ENCODE results near the gene CLRN1.
A peak's percentile ranks its signal among the peaks of the same experiment; 100 is the strongest.

Gene CLRN1

DNA sequence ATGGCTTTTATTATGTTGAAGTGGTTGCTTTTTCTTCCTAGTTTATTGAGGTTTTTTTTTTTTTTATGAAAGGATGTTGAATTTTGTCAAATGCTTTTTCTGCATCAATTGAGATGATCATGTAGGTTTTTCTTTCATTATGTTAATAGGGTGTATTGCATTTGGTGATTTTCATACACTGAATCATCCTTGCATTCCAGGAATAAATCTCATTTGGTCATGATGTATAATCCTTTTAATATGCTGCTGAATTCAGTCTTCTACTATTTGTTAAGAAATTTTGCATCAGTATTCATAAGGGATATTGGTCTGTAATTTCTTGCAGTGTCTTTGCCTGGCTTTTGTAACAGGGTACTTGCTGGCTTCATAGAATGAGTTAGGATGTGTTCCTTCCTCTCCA, 11.5 kb upstream of the CLRN1 start:
- DNase-seq (ENCODE audit: low read depth): no peak

DNA sequence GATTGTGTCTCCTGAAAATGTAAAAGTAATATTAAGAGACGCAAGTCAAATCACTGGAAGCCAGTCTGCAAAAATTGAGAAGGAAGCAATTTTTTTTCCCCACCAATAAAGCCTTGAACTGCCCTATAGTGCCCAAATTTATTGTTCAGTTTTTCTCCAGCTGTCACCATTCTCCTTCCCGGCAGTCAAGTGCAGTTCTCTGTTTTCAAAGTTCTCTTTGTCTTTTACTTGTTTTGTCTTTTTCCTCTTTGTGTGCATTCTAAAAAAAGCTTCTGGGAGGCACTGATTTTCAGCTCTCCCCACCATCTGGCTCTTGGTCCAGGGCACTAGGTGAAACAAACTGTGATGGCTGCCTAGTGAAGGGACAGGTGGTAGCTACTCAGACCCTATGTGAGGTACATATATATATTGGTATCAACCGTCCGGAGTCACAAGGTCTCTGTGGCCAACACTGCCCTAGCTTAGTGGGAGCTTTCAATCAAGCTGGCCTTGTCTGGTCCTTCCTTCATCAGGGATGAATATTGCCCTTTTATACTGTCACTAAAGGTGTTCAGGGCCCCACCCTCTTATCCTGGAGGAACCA, 6.1 kb upstream of the CLRN1 start:
- DNase-seq (ENCODE audit: low read depth): no peak
- H3K4me3 ChIP-seq (ENCODE audit: low read depth, low read length): no peak overlapping the region

More for the DNA sequence above, 11.5 kb upstream of the CLRN1 start:
- no peak overlapping the region for H3K4me3 ChIP-seq (ENCODE audit: low read depth, low read length)

DNA sequence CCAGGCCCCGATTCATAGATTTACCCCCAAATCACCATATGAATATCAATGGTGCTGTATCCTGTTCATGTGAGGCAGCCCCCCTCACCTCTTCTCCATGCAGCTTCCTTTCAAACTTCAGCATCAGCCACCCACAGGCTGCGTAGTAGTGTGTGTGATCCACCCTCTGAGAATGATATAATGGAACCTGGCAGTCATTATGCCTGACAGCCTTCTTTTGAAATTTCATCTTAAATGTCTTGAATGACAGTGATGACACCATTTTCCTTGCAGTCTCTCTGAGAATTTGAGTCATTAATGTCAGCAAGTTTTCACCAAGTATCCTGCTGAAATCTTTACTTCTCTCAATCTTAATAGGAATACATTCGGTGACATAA, 3.5 kb upstream of the CLRN1 start:
- DNase-seq (ENCODE audit: low read depth): no peak
- no peak overlapping the region for H3K4me3 ChIP-seq (ENCODE audit: low read depth, low read length)

DNA sequence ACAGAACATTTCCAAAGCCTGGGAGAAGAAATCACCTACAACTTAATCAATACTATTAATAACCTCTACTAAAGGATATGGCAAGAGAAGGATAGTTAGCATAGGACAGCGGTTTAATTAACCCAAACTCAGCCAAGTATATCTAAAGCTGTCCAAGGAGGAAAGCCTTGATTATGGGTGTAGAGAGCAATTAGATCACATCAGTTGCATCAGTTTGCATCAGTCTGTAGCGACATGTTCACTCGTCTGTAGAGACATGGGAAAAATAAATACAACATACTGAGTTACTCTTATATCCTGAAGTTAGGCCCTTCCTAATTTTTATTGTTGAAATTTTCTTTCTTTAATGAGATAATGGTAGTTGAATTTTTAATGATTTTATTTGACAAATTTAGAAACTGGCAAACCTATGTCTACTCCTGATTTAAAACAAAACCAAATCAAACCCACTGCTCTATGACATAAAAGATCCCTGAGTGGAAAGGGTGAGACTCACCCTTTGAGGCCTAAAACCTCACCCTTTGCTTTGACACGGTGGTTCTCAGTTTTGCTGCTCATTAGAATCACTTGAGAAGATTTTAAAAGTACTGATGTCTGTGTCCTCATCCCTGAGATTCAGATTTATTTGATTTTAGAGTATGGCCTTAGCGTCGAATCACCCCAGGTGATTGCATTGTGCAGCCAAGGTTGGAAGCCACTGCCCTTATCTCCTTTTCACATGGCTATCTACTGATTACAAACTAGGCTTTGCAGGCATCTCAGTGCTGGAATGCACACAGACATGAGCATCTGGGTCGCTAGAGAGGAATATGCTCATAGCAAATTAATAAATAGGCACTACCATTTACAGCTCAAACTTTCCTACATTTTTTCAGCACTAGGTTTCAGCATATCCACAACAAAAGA, 2.8 kb upstream of the CLRN1 start:
- DNase-seq (ENCODE audit: low read depth): no peak
- no peak overlapping the region for H3K4me3 ChIP-seq (ENCODE audit: low read depth, low read length)

DNA sequence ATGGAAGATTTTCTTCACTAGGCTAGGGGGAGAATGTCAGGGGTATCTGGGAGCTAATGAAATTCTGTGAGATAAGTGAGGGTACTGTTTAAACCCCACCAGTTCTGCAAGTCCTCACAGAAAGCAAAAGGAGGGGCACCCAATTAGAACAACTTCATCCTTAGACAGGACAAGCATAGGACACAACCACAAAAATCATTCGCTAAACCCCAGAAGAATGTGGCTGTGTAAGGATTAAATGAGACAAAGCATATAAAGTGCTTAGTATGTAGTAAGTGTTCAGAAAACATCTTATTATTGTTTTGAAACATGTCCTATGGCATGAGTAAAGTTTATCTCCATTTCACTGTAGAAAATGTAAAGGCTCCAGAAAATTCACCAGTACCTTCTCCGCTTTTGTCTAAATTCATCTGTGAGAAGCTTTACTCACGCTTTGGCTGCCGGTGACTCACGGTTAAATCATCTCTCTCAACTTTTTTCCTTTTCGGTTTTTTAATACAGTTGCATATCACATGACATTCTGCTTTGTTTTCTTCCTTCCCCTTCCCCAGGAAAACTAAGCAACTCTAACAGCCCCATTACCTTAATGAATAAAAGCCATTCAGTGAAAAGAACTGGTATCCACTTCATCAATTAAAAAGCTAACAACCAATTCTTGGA, 1.7 kb downstream of the CLRN1 start:
- peak; percentile 20 for DNase-seq (ENCODE audit: low read depth)
- H3K4me3 ChIP-seq (ENCODE audit: low read depth, low read length): no peak overlapping the region

DNA sequence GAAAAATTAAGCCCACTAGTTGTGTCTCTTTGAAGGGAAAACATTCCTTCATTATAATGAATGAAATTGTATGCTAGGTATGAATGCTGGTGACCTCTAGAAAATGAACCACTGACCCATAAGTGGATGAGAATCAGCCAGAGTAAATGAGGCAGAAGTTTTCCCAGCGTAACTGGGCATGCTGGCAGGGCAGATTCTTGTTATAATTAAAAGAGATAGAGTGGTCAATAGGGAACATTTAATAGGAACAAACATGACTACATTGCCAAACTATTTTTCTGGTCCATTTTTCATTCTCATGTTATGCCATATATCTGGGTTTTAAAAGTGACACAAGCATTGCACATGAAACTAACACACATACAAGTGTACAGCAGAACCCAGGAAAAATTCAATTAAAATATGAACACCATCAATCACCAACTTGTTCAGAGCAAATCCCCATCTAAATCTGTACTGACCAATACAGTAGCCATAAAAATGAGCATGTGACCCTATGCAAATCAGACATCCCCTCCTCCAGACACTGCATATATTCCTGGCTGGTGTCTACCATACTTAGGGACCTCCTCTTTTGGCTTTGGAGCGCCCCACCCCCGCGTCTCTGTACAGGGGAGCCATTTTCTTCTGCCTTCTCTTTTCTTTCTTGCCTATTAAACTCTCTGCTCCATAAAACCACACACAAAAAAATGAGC, 4.0 kb downstream of the CLRN1 start:
- no peak for DNase-seq (ENCODE audit: low read depth)
- H3K4me3 ChIP-seq (ENCODE audit: low read depth, low read length): no peak overlapping the region

DNA sequence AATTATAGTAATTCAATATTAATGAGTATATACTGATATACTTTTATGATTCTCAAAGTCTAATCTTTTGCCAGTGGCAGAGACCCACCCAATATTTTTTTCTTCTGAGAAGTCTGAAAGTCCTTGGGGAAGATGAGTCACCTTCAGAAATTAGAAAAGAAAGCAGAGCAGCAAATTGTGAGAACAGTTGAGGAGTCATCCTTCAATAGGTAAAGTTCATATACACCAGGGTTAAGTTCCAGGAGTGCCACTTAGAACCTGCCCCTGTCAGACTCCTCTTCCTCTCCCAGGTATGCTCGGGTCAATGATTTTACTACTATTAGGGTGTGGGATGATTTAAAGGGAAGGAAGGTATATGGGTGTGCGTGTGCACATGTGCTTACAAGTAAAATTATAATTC, 7.1 kb downstream of the CLRN1 start:
- no peak overlapping the region for H3K4me3 ChIP-seq (ENCODE audit: low read depth, low read length)
- DNase-seq (ENCODE audit: low read depth): no peak

DNA sequence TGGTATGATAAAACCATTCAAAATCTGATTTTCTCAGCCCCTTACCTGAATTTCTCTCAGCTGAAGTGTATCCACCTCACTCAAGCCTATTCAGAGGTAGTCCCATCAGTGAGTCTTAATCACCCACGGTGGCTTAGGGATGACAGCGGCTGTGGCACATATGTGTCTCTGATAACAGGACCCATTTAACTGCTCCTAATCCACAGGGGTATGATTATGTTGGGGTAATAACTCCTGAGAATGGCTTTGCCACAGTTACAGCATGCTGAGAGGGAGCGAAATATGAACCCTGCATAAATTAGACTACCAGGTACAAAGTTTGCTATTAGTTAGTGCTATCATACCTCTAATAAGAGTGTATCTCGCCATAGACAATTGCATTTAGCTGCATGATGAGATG, 10.6 kb downstream of the CLRN1 start:
- no peak overlapping the region for H3K4me3 ChIP-seq (ENCODE audit: low read depth, low read length)
- no peak for DNase-seq (ENCODE audit: low read depth)

DNA sequence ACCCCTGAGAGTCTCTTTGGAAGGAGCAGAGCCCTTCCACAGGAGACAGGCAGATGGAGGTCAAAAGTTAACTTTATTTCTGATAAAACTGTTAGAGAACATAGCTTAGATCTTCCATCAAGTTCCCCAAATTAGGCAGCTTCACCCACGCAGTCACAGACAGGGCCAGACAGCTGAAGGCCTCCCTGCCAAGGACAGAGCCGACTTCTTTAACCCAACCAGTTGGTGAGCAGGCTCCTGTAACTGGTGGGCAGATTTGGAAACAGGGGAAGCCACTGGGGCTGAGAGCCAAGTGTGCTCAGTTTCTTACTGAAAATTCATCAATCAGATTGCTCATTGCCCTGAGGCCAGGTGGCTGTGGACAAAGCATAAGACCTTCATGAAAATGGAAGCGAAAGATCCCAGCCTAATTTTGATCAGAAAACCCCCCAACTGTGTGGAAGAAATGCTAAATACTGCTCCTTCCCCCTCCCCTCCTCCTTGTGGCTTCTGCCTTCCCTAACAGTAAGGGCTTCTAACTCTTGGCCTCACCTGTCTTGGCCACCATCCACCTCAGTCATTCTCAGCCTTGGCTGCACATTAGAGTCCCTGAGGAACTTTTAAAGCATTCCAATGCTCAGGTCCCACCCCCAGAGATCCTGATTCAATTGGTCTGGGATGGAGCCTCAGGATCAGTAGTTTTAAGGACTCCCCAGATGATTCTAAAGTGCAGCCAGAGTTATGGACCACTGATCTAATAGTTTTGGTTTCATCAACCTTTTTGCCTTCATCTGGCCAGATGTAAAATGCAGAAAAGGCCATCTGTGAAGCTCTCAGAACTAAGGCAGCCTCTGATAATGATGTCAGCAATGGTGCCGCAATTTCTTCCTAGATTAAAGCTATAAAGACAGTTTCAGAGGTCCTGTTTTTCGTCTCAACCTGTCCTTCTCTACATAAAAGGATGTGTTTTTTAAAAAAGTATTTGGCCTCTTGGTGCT, 11.5 kb downstream of the CLRN1 start:
- no peak overlapping the region for H3K4me3 ChIP-seq (ENCODE audit: low read depth, low read length)
- DNase-seq (ENCODE audit: low read depth): no peak

DNA sequence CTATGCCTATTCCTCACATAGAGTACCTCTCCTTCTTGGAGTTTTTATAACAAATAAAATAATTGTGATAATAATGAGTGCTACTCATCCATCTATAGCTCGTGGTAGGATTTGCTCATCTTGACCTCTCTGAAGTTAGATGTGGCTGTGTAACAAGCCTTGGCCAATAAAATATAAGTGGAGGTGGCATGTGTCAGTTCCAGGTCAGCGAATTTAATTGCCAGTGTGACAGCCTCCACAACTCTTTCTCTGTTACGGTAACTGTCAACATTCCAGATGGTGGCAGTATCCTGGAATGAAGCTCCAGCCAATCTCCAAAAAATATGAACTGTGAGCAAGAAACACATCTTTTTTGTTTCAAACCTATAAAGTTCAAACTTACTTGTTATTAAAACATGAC, 13.8 kb downstream of the CLRN1 start:
- no peak for DNase-seq (ENCODE audit: low read depth)

DNA sequence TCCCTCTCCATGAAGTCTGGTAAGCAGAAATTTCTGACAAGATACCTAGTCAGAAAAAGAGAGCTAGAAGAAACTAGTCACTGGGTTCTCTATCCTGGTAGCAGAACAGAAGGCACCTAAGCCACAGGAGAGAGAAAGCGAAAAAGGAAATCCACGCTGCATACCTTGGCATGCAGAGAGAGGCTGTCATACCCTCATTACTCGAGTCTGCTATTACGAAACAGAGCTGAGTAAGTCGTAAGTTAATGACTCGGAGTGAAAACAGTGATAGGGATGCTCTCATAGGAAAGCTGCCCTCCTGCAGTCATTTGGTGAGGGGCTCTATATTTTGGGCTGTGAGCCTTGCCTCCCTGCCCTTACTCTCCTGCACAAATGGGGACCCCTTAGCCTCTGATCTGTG, 16.2 kb downstream of the CLRN1 start:
- no peak overlapping the region for H3K4me3 ChIP-seq (ENCODE audit: low read depth, low read length)
- DNase-seq (ENCODE audit: low read depth): peak; percentile 26

More for the DNA sequence above, 13.8 kb downstream of the CLRN1 start:
- no peak overlapping the region for H3K4me3 ChIP-seq (ENCODE audit: low read depth, low read length)

DNA sequence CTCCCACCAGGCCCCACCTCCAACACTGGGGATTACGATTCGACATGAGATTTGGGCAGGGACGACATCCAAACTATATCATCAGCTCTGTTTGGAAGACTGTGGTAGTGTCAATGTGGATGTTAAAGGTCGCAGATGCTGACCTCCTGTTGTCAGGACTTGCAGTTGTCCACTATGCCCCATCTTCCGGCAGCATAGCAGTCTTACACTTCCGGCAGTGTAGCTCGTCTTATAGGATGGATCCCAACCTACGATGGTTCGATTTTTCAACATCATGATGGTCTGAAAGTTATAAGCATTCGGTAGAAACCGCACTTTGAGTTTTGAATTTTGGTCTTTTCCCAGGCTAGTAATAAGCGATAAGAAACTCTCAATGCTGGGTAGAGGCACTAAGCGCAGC, 20.6 kb downstream of the CLRN1 start:
- no peak overlapping the region for H3K4me3 ChIP-seq (ENCODE audit: low read depth, low read length)
- no peak for DNase-seq (ENCODE audit: low read depth)

DNA sequence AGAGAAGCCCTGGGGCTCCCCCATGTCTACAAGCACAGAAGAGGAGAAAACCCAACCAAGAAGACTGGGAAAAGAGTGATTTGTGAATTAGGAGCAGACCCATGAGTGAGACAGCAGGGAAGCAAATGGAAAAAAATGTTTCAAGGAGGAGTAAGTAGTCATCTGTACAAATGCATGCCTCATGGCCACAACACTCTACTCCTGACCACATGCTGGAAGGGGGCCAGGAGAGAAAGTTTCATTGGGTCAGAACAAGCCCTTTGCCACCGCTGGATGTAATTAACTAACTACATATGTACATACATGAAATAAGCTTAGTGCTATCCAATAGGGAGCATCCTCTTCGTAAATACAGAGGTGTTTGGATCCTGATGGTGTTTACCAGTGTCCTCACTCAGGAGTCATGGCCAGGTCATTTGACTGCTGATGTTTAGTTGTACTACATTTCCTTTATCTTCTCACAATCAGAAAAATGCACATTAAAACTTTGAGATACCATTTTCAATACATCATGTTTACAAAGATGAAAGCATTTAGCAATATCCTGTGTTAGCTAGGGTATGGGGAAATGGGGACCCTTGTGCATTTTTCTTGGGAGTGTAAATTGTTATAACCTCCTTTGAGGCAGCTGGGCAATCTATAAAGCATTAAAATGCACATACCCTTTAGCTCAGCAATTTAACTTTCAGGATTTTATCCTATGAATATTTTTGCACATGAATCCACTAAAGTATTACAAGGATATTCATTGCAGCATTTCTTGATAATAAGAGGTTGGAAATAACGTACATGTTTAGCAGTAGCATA, 27.1 kb downstream of the CLRN1 start:
- H3K4me3 ChIP-seq (ENCODE audit: low read depth, low read length): no peak overlapping the region
- DNase-seq (ENCODE audit: low read depth): peak; percentile 53

DNA sequence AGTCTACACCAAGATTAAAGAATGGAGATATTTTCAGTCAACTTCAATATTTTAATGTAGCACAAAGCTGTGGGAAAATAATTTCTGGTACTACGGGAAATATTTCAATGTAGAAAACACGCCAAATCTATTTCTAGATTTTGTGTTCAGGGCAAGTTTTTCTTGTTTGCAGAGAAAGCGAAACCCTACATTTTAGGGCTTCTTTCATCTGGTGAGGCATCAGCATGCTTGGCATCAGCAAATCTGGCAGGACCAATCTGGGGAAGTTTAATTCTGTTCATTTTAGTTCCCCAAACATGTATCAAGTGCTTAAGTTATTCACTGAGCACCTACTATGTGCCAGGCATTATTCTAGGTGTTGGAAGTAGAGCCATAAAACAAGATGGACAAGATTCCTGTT, 30.3 kb downstream of the CLRN1 start:
- H3K4me3 ChIP-seq (ENCODE audit: low read depth, low read length): no peak overlapping the region
- no peak for DNase-seq (ENCODE audit: low read depth)

DNA sequence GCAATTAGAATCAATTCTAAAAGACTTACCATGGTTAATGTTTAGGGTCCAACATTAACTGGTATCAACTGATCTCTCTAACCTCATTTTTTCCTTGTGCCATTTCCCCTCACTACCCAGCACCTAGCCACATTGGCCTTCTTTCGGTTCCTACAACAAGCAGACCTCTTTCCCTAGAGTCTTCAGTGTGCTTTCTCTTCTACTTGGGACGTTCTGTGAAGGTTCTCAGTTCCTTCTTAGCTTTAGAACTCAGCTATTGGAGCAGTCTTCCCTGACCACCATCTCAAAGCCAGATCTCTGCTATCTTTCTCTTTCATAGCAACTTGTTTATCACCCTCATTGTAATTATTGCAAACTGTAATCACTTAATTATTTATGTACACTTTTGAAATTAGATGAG, 35.8 kb downstream of the CLRN1 start:
- H3K4me3 ChIP-seq (ENCODE audit: low read depth, low read length): no peak overlapping the region
- no peak for DNase-seq (ENCODE audit: low read depth)

DNA sequence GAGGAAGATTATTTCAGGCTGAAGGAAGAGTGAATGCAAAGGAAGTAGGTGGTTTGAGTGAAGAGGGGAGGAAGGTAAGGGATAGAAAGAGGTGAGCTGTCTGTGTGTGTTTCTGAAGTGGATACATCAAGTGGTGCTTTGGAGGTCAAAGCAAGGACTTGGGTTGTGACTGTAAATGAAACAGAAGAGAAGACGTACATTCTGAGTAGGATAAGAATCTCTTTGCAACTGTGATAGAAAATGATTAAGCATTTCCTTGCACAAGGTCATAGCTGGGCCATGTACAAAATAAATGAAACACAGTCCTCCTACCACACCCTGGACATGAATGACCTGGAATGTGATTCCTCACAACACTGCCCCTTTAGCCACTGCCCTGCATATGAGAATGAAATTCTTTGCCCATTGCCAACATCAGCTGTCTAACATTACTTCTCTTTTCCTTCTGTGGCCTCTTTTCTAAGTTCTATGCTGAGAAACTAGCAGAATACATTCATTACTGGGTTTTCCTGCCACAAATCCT, 39.0 kb downstream of the CLRN1 start:
- H3K4me3 ChIP-seq (ENCODE audit: low read depth, low read length): no peak overlapping the region
- DNase-seq (ENCODE audit: low read depth): no peak

DNA sequence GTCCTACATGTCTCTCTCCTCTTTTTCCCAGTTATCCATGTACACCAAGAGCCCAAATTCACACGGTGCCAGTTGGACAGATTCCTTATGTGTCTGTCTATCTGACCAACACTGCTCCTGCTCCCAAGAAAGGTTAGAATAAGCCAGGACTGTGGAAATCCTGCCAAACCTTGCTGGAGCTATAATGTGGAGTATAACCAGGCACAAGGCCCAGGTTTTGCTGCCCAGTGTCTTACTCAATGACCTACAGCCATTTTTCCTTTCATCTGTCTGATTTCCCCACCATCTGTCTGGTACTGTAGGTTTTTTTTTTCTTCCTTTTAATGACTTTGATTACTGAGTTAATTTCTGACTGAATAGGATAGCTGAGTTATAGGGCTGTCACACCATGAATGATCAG, 40.8 kb downstream of the CLRN1 start:
- DNase-seq (ENCODE audit: low read depth): no peak
- H3K4me3 ChIP-seq (ENCODE audit: low read depth, low read length): no peak overlapping the region

DNA sequence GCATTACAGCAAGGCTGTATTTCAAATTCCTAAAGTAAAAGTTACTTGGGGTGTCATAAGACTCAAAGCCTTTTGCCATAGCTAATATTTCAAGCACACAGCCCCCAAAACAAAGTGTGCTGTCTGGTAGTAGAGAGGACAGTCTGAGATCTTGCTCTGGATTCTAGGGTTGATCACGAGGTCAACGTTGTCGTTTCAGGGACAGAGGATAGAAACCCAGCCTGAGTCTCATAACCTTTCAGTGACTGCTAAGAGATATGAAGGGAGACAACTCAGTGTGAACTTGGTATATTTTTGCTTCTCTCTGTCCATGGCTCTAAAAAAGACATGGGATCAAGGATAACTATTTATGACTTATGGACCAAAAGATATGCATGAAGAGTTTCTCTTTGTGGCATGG, 41.7 kb downstream of the CLRN1 start:
- DNase-seq (ENCODE audit: low read depth): no peak
- no peak overlapping the region for H3K4me3 ChIP-seq (ENCODE audit: low read depth, low read length)

Data from skeletal muscle cell (primary cell).